Loucy (cell line): ENCODE data around the gene ALG3.

Experiments
- EZH2phosphoT487 ChIP-seq: fragments of 200-600 bp; IDR thresholded peaks from 2 replicates; pipeline ENCODE4 v1.6.1; 2018; ENCODE audit warnings: antibody characterized with exemption, mild to moderate bottlenecking, moderate library complexity, borderline replicate concordance
- TF ChIP-seq, protein P1 (sequence below): fragments of 200-600 bp; sonication (generic); conservative IDR thresholded peaks from 2 replicates; pipeline ENCODE4 v1.5.1; 2014; ENCODE audit warnings: mild to moderate bottlenecking, antibody characterized with exemption, low read length

- TF ChIP-seq, protein P1, sequence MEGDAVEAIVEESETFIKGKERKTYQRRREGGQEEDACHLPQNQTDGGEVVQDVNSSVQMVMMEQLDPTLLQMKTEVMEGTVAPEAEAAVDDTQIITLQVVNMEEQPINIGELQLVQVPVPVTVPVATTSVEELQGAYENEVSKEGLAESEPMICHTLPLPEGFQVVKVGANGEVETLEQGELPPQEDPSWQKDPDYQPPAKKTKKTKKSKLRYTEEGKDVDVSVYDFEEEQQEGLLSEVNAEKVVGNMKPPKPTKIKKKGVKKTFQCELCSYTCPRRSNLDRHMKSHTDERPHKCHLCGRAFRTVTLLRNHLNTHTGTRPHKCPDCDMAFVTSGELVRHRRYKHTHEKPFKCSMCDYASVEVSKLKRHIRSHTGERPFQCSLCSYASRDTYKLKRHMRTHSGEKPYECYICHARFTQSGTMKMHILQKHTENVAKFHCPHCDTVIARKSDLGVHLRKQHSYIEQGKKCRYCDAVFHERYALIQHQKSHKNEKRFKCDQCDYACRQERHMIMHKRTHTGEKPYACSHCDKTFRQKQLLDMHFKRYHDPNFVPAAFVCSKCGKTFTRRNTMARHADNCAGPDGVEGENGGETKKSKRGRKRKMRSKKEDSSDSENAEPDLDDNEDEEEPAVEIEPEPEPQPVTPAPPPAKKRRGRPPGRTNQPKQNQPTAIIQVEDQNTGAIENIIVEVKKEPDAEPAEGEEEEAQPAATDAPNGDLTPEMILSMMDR = no peak
- TF ChIP-seq EZH2phosphoT487 = no peak
Observed at GRCh38 chr3:184218814-184219213, 29.9 kb downstream of the ALG3 start.
